HL-60 (cell line): ENCODE data around the gene SCFD1.

ENCODE experiments used
- TF ChIP-seq, protein P1 (sequence below): IDR thresholded peaks from one replicate; pipeline ENCODE4 v1.5.1; 2011; ENCODE audit warnings: low read length, control low read depth, inconsistent platforms; ENCODE audit not compliant: insufficient read depth
- TF ChIP-seq, protein P2 (sequence below): IDR thresholded peaks from 2 replicates; pipeline ENCODE4 v1.6.1; 2012; ENCODE audit warnings: low read depth; ENCODE audit not compliant: insufficient replicate concordance

DNA sequence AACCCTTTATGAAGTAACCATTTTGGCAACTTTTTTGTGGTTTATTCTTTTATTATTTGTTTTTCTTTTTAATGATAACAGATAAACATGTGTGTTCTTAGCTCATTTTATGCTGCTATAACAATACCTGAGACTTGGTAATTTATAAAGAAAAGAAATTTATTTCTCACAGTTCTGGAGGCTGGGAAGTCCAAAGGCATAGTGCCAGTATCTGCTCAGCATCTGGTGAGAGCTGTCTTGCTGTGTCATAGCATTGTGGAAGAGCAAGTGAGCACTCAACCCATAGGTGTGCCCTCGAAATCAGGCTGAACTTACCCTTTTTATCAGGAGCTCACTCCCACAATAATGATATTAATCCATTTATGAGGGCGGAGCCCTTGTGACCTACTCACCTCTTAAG, 8.0 kb upstream of the SCFD1 start:
- TF ChIP-seq, protein P1, sequence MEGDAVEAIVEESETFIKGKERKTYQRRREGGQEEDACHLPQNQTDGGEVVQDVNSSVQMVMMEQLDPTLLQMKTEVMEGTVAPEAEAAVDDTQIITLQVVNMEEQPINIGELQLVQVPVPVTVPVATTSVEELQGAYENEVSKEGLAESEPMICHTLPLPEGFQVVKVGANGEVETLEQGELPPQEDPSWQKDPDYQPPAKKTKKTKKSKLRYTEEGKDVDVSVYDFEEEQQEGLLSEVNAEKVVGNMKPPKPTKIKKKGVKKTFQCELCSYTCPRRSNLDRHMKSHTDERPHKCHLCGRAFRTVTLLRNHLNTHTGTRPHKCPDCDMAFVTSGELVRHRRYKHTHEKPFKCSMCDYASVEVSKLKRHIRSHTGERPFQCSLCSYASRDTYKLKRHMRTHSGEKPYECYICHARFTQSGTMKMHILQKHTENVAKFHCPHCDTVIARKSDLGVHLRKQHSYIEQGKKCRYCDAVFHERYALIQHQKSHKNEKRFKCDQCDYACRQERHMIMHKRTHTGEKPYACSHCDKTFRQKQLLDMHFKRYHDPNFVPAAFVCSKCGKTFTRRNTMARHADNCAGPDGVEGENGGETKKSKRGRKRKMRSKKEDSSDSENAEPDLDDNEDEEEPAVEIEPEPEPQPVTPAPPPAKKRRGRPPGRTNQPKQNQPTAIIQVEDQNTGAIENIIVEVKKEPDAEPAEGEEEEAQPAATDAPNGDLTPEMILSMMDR, result no peak
- TF ChIP-seq, protein P2, sequence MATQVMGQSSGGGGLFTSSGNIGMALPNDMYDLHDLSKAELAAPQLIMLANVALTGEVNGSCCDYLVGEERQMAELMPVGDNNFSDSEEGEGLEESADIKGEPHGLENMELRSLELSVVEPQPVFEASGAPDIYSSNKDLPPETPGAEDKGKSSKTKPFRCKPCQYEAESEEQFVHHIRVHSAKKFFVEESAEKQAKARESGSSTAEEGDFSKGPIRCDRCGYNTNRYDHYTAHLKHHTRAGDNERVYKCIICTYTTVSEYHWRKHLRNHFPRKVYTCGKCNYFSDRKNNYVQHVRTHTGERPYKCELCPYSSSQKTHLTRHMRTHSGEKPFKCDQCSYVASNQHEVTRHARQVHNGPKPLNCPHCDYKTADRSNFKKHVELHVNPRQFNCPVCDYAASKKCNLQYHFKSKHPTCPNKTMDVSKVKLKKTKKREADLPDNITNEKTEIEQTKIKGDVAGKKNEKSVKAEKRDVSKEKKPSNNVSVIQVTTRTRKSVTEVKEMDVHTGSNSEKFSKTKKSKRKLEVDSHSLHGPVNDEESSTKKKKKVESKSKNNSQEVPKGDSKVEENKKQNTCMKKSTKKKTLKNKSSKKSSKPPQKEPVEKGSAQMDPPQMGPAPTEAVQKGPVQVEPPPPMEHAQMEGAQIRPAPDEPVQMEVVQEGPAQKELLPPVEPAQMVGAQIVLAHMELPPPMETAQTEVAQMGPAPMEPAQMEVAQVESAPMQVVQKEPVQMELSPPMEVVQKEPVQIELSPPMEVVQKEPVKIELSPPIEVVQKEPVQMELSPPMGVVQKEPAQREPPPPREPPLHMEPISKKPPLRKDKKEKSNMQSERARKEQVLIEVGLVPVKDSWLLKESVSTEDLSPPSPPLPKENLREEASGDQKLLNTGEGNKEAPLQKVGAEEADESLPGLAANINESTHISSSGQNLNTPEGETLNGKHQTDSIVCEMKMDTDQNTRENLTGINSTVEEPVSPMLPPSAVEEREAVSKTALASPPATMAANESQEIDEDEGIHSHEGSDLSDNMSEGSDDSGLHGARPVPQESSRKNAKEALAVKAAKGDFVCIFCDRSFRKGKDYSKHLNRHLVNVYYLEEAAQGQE, result no peak
